ENCODE data around the gene LSP1.
"Not testable (repeated sequence)": the region's sequence is repeated elsewhere in the genome, so short reads cannot be mapped to it uniquely, and the experiment has no call there.

DNA sequence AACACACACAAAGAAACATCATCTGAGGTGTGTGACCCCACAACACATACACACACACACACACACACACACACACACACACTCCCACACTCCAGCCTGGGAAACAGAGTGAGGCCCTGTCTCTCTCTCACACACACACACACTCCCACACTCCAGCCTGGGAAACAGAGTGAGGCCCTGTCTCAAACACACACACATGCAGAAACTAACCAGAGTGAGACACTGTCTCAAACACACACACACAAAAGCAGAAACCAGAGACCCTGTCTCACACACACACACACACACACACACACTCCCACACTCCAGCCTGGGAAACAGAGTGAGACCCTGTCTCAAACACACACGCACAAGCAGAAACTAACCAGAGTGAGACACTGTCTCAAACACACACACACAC lies 86.9 kb downstream of the LSP1 start:
- not testable (repeated sequence) for TF ChIP-seq EP300 (IDR thresholded peaks at IDR 0.05); POLR2A (IDR thresholded peaks at IDR 0.05; ENCODE audit: low read depth)
- TF ChIP-seq, protein P1, sequence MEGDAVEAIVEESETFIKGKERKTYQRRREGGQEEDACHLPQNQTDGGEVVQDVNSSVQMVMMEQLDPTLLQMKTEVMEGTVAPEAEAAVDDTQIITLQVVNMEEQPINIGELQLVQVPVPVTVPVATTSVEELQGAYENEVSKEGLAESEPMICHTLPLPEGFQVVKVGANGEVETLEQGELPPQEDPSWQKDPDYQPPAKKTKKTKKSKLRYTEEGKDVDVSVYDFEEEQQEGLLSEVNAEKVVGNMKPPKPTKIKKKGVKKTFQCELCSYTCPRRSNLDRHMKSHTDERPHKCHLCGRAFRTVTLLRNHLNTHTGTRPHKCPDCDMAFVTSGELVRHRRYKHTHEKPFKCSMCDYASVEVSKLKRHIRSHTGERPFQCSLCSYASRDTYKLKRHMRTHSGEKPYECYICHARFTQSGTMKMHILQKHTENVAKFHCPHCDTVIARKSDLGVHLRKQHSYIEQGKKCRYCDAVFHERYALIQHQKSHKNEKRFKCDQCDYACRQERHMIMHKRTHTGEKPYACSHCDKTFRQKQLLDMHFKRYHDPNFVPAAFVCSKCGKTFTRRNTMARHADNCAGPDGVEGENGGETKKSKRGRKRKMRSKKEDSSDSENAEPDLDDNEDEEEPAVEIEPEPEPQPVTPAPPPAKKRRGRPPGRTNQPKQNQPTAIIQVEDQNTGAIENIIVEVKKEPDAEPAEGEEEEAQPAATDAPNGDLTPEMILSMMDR (IDR thresholded peaks at IDR 0.05), result not testable (repeated sequence)
